Common myeloid progenitor, CD34-positive (primary cell): ENCODE data around the gene BBLN.

Experiments used
- CTCF ChIA-PET: fragments of 350-600 bp; sonication (Branson Sonifier 250); formaldehyde crosslinking; loops from one replicate; lab custom pipeline; 2021; ENCODE audit warnings: antibody characterized with exemption; lab: Charles Lee
- POLR2A ChIA-PET: fragments of 350-600 bp; sonication (Branson Sonifier 250); formaldehyde crosslinking; loops from one replicate; lab custom pipeline; 2021; ENCODE audit warnings: antibody characterized with exemption; lab: Charles Lee
- DNase-seq, 3 donors: peaks; one replicate each; pipeline versions ENCODE4 v3.0.0 to v3.0.0-alpha.2; 2013
- H3K27ac ChIP-seq, 2 experiments: 1 replicate in 1 of 2; 2 replicates in 1 of 2; pipeline ENCODE4 v1.7.0; 2013; ENCODE audit warnings: inconsistent platforms in 2 of 2, low read length in 2 of 2, mild to moderate bottlenecking in 2 of 2, low read depth in 1 of 2, moderate library complexity in 1 of 2; ENCODE audit not compliant: severe bottlenecking in 2 of 2, insufficient read depth in 1 of 2, poor library complexity in 1 of 2
- H3K27me3 ChIP-seq, 5 experiments: replicated peaks in 2 of 5; 1 replicate in 3 of 5; 2 replicates in 2 of 5; pipeline versions ENCODE4 v1.6.1 to v1.7.0; 2013; ENCODE audit warnings: low read length in 4 of 5, mild to moderate bottlenecking in 2 of 5, moderate library complexity in 2 of 5, inconsistent platforms in 1 of 5; ENCODE audit not compliant: insufficient read depth in 5 of 5, control insufficient read depth in 4 of 5
- H3K36me3 ChIP-seq, 4 experiments: 1 replicate in 2 of 4; 2 replicates in 2 of 4; pipeline versions ENCODE4 v1.6.1 to v1.7.0; 2013; ENCODE audit warnings: low read length in 3 of 4, control low read depth in 1 of 4, mild to moderate bottlenecking in 1 of 4; ENCODE audit not compliant: control insufficient read depth in 4 of 4, insufficient read depth in 4 of 4
- H3K4me1 ChIP-seq, 4 experiments: 1 replicate in 3 of 4; 2 replicates in 1 of 4; pipeline versions ENCODE4 v1.6.1 to v1.7.1; 2013; ENCODE audit warnings: low read length in 3 of 4, mild to moderate bottlenecking in 3 of 4, control low read depth in 1 of 4, inconsistent platforms in 1 of 4, moderate library complexity in 1 of 4; ENCODE audit not compliant: control insufficient read depth in 4 of 4, insufficient read depth in 4 of 4; ENCODE audit errors: control extremely low read depth in 1 of 4
- H3K4me3 ChIP-seq, 7 experiments: 1 replicate in 4 of 7; 2 replicates in 3 of 7; pipeline versions ENCODE4 v1.5.1 to v1.7.0; 2013; ENCODE audit warnings: mild to moderate bottlenecking in 7 of 7, low read length in 6 of 7, moderate library complexity in 6 of 7, inconsistent platforms in 2 of 7, low read depth in 2 of 7, control low read depth in 1 of 7; ENCODE audit not compliant: insufficient read depth in 4 of 7, control insufficient read depth in 1 of 7; ENCODE audit errors: extremely low read depth in 1 of 7
- H3K9me3 ChIP-seq, 5 experiments: 1 replicate in 4 of 5; 2 replicates in 1 of 5; pipeline versions ENCODE4 v1.6.1 to v1.7.1; 2013; ENCODE audit warnings: low read length in 4 of 5, mild to moderate bottlenecking in 2 of 5, inconsistent platforms in 1 of 5, low read depth in 1 of 5, moderate library complexity in 1 of 5; ENCODE audit not compliant: control insufficient read depth in 4 of 5, insufficient read depth in 2 of 5; ENCODE audit errors: control extremely low read depth in 1 of 5
- WGBS: methylation state at CpG from one replicate; pipeline ENCODE4 v1.1.5; 2013; ENCODE audit not compliant: insufficient coverage; 5-methylcytosine and 5-hydroxymethylcytosine counted together

BBLN gene

GRCh38 chr9:128149951-128150593 lies 10.0 kb upstream of the BBLN start:
- POLR2A ChIA-PET, result no interaction called here
- H3K36me3 ChIP-seq, result no peaks in the 10 kb centered on the region
- H3K27me3 ChIP-seq, result no peaks in the 10 kb centered on the region
- H3K4me3 ChIP-seq, result peak overlapping the region in 1 of 7 experiments; percentile 16
- peaks cover 0 to 26% (median 17%) of the 10 kb centered on the region in 4 experiments for H3K4me1 ChIP-seq
- DNase-seq, result peak; percentile 76 to 93 (median 89)
- CTCF ChIA-PET, result interaction anchor here (0.7 to 1.2 kb wide), 4 partner anchors 10 to 45 kb away, joined by 3 to 4 read pairs (median 4); partner anchors contain the start of gene BBLN
- H3K9me3 ChIP-seq, result no peaks in the 10 kb centered on the region
- peak overlapping the region in 1 of 2 experiments; percentile 31 for H3K27ac ChIP-seq
- 13% methylated on average over 10 of the region's 11 CpGs for WGBS

- ChIA-PET POLR2A (interaction anchor here (1.0 kb wide), 1 partner anchor 8 kb away, joined by 3 read pairs; no protein-coding TSS in a partner anchor), CTCF (interaction anchor here (0.8 to 1.3 kb wide), 6 partner anchors 22 to 196 kb away, joined by 3 to 4 read pairs (median 3); no protein-coding TSS in a partner anchor)
- no peaks in the 10 kb centered on the region for H3K27me3 ChIP-seq
- peak in 2 of 3 donors; percentile 35 to 55 for DNase-seq
- H3K36me3 ChIP-seq, result no peaks in the 10 kb centered on the region
- peak overlapping the region in 1 of 7 experiments; percentile 16 for H3K4me3 ChIP-seq
- peak overlapping the region in 1 of 2 experiments; percentile 31 for H3K27ac ChIP-seq
- peaks cover 0 to 26% (median 17%) of the 10 kb centered on the region in 4 experiments for H3K4me1 ChIP-seq
- WGBS, result 84% methylated on average over 19 of the region's 19 CpGs
- H3K9me3 ChIP-seq, result no peaks in the 10 kb centered on the region
Observed at GRCh38 chr9:128150594-128151308, 9.3 kb upstream of the BBLN start.

DNA sequence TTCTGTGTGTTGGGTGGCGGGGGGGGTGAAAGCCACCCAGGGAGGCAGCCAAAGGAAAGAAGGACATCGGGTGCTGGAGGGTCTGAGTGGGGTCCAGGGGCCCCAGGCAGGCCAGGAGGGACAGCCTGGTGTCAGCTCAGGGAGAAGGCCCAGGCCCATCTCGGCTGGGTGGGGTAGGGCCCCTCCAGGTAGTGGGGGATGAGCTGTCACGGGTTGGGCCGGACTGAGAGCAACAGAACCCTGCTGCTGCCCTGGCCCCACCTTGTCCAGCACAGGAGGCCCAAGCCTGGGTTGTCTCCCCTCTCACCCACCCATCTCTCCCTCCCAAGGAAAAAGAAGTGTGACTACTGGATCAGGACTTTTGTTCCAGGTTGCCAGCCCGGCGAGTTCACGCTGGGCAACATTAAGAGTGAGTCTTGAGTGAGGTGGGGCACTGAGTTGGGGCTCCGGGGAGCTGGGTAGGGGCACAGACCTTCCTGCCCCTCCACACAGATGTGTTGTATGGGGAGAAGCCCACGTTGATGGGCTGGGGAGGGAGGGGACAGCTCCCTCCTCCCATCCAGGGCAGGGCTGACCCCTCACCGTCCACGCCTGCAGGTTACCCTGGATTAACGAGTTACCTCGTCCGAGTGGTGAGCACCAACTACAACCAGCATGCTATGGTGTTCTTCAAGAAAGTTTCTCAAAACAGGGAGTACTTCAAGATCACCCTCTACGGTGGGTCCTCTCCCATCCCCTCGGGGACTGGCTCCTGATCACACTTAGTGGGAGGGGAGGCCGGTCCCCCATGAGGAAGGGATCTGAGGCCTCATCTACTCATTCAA lies 8.5 kb upstream of the BBLN start:
- POLR2A ChIA-PET, result interaction anchor here (1.0 kb wide), 1 partner anchor 9 kb away, joined by 3 read pairs; no protein-coding TSS in a partner anchor
- Histone ChIP-seq H3K4me1 (peaks cover 0 to 26% (median 17%) of the 10 kb centered on the region in 4 experiments), H3K27ac (no peak overlapping the region), H3K36me3 (no peaks in the 10 kb centered on the region), H3K27me3 (no peaks in the 10 kb centered on the region), H3K9me3 (no peaks in the 10 kb centered on the region), H3K4me3 (no peak overlapping the region)
- 98% methylated on average over 8 of the region's 18 CpGs for WGBS
- CTCF ChIA-PET, result interaction anchor here (0.6 to 1.3 kb wide), 4 partner anchors 23 to 197 kb away, joined by 3 read pairs; no protein-coding TSS in a partner anchor
- DNase-seq, result no peak

DNA sequence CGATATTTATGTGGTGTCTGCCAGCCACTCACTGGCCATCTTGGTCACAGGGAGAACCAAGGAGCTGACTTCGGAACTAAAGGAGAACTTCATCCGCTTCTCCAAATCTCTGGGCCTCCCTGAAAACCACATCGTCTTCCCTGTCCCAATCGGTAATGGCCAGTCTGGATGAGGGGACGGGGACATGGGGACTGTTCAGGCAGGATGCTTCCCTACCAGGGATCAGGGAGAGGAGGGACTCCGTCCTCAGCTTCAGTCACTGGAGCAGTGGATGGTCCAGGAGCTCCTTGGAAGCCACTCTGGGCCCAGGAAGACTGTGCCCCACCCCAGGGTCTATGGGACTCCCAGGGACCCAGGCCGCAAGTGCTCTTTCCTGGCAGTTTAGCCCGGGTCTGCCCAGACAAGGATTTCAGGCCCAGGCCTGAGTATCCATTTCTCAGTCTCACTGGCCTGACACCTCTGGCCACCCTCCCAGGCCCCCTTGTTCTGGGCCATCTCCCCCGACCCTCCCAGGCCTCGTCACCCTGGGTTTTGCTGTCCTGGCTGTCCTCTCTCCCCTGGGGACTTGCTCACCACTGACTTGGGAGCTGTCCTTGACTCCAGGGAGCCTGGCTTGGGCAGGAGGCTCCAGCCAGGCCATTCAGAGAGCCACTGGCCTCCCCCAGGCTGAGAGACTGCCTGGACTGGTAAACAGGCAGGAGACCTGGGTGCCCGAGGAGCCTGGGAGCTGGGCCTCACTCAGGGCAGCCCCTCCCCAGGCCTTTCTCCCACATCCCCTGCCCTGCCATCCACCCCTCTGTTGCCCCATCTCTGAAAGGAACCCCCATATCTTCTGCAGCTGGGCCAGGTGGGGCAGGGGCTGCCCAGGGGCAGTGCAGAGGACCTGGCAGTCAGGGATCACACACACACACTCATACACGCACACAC lies 7.7 kb upstream of the BBLN start:
- CTCF ChIA-PET, result interaction anchor here (0.6 to 1.0 kb wide), 2 partner anchors 38 to 109 kb away, joined by 3 read pairs; no protein-coding TSS in a partner anchor

DNA sequence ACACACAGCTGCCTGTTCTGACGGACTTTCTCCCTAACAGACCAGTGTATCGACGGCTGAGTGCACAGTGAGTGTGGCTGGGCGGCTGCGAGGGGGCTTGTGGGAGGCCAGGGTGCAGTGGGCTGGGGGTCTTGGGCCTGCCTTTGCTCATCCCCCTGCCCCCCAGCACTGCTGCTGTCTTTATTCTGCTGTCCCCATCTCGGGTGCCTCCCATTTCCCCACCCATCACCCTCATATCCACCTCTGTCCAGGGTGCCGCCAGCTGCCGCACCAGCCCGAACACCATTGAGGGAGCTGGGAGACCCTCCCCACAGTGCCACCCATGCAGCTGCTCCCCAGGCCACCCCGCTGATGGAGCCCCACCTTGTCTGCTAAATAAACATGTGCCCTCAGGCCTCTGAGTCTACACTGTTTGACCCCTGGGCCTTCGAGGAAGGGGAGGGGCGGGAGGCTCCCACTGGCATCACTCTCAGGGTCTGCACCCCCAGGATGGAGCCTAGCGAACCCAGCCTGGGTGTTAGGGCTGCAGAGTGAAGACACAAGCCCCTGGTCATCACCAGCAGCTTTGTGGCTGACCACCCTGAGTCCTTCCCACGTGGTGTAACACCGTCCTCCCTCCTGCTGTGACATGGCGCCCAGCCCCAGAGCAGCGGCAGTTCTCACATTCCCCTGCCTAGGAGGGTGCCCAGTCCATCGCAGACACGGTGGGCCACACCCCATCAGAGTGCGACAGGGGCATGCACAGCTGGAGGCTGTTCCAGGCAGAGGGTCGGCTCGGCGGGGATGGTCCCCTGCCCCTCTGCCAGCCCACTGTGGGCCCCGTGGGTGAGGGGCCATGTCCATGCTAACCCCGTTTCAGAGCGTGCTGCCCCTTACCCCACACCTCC lies 6.8 kb upstream of the BBLN start:
- ChIA-PET CTCF (interaction anchor here (1.0 kb wide), 1 partner anchor 37 kb away, joined by 3 read pairs; no protein-coding TSS in a partner anchor), POLR2A (no interaction called here)
- H3K9me3 ChIP-seq, result no peaks in the 10 kb centered on the region
- H3K4me3 ChIP-seq, result no peak overlapping the region
- DNase-seq, result no peak
- H3K4me1 ChIP-seq, result peaks cover 0 to 26% (median 17%) of the 10 kb centered on the region in 4 experiments
- H3K36me3 ChIP-seq, result no peaks in the 10 kb centered on the region
- 95% methylated on average over 24 of the region's 26 CpGs for WGBS
- no peak overlapping the region for H3K27ac ChIP-seq
- H3K27me3 ChIP-seq, result no peaks in the 10 kb centered on the region

More for the DNA sequence above, 7.7 kb upstream of the BBLN start:
- peaks cover 0 to 26% (median 17%) of the 10 kb centered on the region in 4 experiments for H3K4me1 ChIP-seq
- no peak overlapping the region for H3K4me3 ChIP-seq
- POLR2A ChIA-PET, result no interaction called here
- H3K36me3 ChIP-seq, result no peaks in the 10 kb centered on the region
- no peaks in the 10 kb centered on the region for H3K9me3 ChIP-seq
- no peak overlapping the region for H3K27ac ChIP-seq
- 96% methylated on average over 11 of the region's 13 CpGs for WGBS
- no peaks in the 10 kb centered on the region for H3K27me3 ChIP-seq
- no peak for DNase-seq
